Endothelial cell of umbilical vein (primary cell): ENCODE measurements around the gene FOS. TPM values are rescaled to one million over a fixed set of nuclear protein-coding genes. Genes with fewer than 3 reads are reported as not detected.

Source experiments
- BruUV-seq: library from RNA; stranded (reverse); fragments of 400-500 nt; replicated peaks from 2 replicates; lab custom pipeline; 2021; lab: Mats Ljungman, UMichigan
- CTCF ChIA-PET: fragments of 300-600, 350-600 bp; sonication (Branson Sonifier 250); formaldehyde crosslinking; loops from one replicate; lab custom pipeline; 2021; ENCODE audit warnings: antibody characterized with exemption, inconsistent platforms; lab: Charles Lee
- POLR2A ChIA-PET: fragments of 300-600, 350-600 bp; sonication (Branson Sonifier 250); formaldehyde crosslinking; loops from one replicate; lab custom pipeline; 2021; ENCODE audit warnings: antibody characterized with exemption, inconsistent platforms; lab: Charles Lee
- DNase-seq: peaks from one replicate; pipeline ENCODE4 v3.0.0-alpha.2; 2011; ENCODE audit warnings: low read depth, low spot score
- FAIRE-seq: peaks from 2 replicates; lab custom pipeline; 2011; peaks lifted over from hg19 to GRCh38; lab: Jason Lieb, UNC
- H2AFZ ChIP-seq: 2 replicates; pipeline ENCODE4 v1.6.0; 2012; ENCODE audit warnings: low read depth, low read length, control low read depth, inconsistent platforms
- H3K27ac ChIP-seq: 2 replicates; pipeline ENCODE4 v1.5.1; 2011; ENCODE audit warnings: low read depth, mild to moderate bottlenecking, control low read depth, low read length, moderate library complexity; ENCODE audit not compliant: insufficient read depth
- H3K27me3 ChIP-seq, 2 experiments: 2 replicates each; pipeline versions ENCODE4 v1.6.0 to v1.6.1; 2011; ENCODE audit warnings: low read length in 2 of 2, mixed read lengths in 1 of 2; ENCODE audit not compliant: control insufficient read depth in 2 of 2, insufficient read depth in 2 of 2
- H3K36me3 ChIP-seq, 2 experiments: 2 replicates in 1 of 2; 3 replicates in 1 of 2; pipeline ENCODE4 v1.5.1; 2011; ENCODE audit warnings: low read length in 2 of 2, mild to moderate bottlenecking in 1 of 2, moderate library complexity in 1 of 2; ENCODE audit not compliant: control insufficient read depth in 2 of 2, insufficient read depth in 2 of 2; ENCODE audit errors: extremely low read depth in 1 of 2
- H3K4me1 ChIP-seq: 3 replicates; pipeline ENCODE4 v1.5.1; 2011; ENCODE audit warnings: mild to moderate bottlenecking, low read length; ENCODE audit not compliant: control insufficient read depth, insufficient read depth; ENCODE audit errors: extremely low read depth
- H3K4me2 ChIP-seq: 2 replicates; pipeline ENCODE4 v1.6.1; 2011; ENCODE audit warnings: low read length, control low read depth, mixed read lengths; ENCODE audit not compliant: insufficient read depth
- H3K4me3 ChIP-seq, 3 experiments: fragments of 200-600 bp in 1 of 3; sonication (generic), shearing (Covaris generic) in 1 of 3; replicated peaks in 1 of 3; 2 replicates each; pipeline ENCODE4 v1.5.1; 2011 to 2016; ENCODE audit warnings: control low read depth in 3 of 3, low read length in 3 of 3, mild to moderate bottlenecking in 2 of 3, inconsistent platforms in 1 of 3, low read depth in 1 of 3, moderate library complexity in 1 of 3; ENCODE audit not compliant: insufficient read depth in 1 of 3
- H3K79me2 ChIP-seq: 2 replicates; pipeline ENCODE4 v1.6.0; 2012; ENCODE audit warnings: low read length, inconsistent platforms; ENCODE audit not compliant: control insufficient read depth, insufficient read depth
- H3K9ac ChIP-seq: replicated peaks from 2 replicates; pipeline ENCODE3; 2011; ENCODE audit warnings: low read length, control low read depth; ENCODE audit not compliant: insufficient read depth; ENCODE audit errors: extremely low read depth
- H3K9me1 ChIP-seq: replicated peaks from 3 replicates; pipeline ENCODE4 v1.6.0; 2011; ENCODE audit warnings: mild to moderate bottlenecking, low read length; ENCODE audit not compliant: control insufficient read depth, insufficient read depth; ENCODE audit errors: extremely low read depth
- H3K9me3 ChIP-seq: replicated peaks from 2 replicates; pipeline ENCODE4 v1.5.1; 2012; ENCODE audit warnings: low read length, inconsistent platforms; ENCODE audit not compliant: control insufficient read depth, insufficient read depth
- H4K20me1 ChIP-seq: replicated peaks from 2 replicates; pipeline ENCODE3; 2011; ENCODE audit warnings: mild to moderate bottlenecking, low read length; ENCODE audit not compliant: control insufficient read depth, insufficient read depth; ENCODE audit errors: extremely low read depth
- CTCF ChIP-seq, 2 donors: IDR thresholded peaks; 1 replicate in 1 of 2; 2 replicates in 1 of 2; pipeline ENCODE4 v1.5.1; 2011; ENCODE audit warnings: low read length in 2 of 2, mild to moderate bottlenecking in 2 of 2, moderate library complexity in 2 of 2, control low read depth in 1 of 2, inconsistent platforms in 1 of 2, low read depth in 1 of 2; ENCODE audit not compliant: insufficient read depth in 1 of 2; ENCODE audit errors: extremely low read depth in 1 of 2
- EZH2 ChIP-seq: IDR thresholded peaks from 2 replicates; pipeline ENCODE4 v1.6.1; 2012; ENCODE audit warnings: borderline replicate concordance, low read depth, mild to moderate bottlenecking, moderate library complexity, low read length, inconsistent platforms; ENCODE audit not compliant: severe bottlenecking
- FOS ChIP-seq: IDR thresholded peaks from 2 replicates; pipeline ENCODE4 v1.6.1; 2011; ENCODE audit warnings: mild to moderate bottlenecking, low read length, moderate library complexity, borderline replicate concordance; ENCODE audit not compliant: insufficient read depth
- GATA2 ChIP-seq: IDR thresholded peaks from 2 replicates; pipeline ENCODE4 v1.7.0; 2011; ENCODE audit warnings: low read depth, mild to moderate bottlenecking, moderate library complexity, mixed read lengths, low read length; ENCODE audit not compliant: insufficient read length, insufficient read depth
- JUN ChIP-seq: IDR thresholded peaks from 2 replicates; pipeline ENCODE4 v1.6.1; 2011; ENCODE audit warnings: borderline replicate concordance, low read depth; ENCODE audit not compliant: insufficient read length, insufficient read depth
- MAX ChIP-seq: IDR thresholded peaks from 2 replicates; pipeline ENCODE4 v1.6.1; 2011; ENCODE audit not compliant: insufficient read depth, insufficient read length
- MYC ChIP-seq: IDR thresholded peaks from one replicate; pipeline ENCODE4 v1.6.1; 2011; ENCODE audit warnings: mild to moderate bottlenecking, low read depth, low read length
- POLR2A ChIP-seq: IDR thresholded peaks from 2 replicates; pipeline ENCODE4 v1.6.1; 2012; ENCODE audit warnings: low read depth, mild to moderate bottlenecking, control low read depth, low read length
- POLR2AphosphoS5 ChIP-seq: IDR thresholded peaks from 2 replicates; pipeline ENCODE4 v1.6.1; 2012; ENCODE audit warnings: low read depth, mild to moderate bottlenecking, control low read depth, low read length, moderate library complexity; ENCODE audit not compliant: insufficient read depth
- dilution Hi-C: fragments of 300-500 bp; cut with MboI; formaldehyde crosslinking; loops from one replicate; pipeline ENCODE4 v1.15.0; 2019; ENCODE audit warnings: low sequenced_read_pairs; ENCODE audit not compliant: extremely low pct_ligation_motif_present
- intact Hi-C: fragments of 100-400 bp; cut with micrococcal nuclease; formaldehyde crosslinking; loops from one replicate; pipeline ENCODE4 v1.10.0; 2022
- polyA plus RNA-seq, 4 experiments: library from polyadenylated mRNA; depleted of rRNA in 3 of 4; stranded (reverse) in 3 of 4; unstranded in 1 of 4; fragments of >200 nt; gene quantifications; 2 replicates each; pipeline versions ENCODE4 v1.2.1 to v1.2.3, GENCODE V29; 2011 to 2012; ENCODE audit warnings: missing spikeins in 1 of 4
- total RNA-seq: library from RNA; stranded (reverse); gene quantifications from 2 replicates; pipeline ENCODE4 v1.2.3, GENCODE V29; 2021

The FOS gene
- total and polyA plus RNA-seq, 2 donors (not counting 3 experiments of a cell fraction or from before 2014, with no cell fraction given), result 9.2 to 41.6 TPM

- no peak for FAIRE-seq
- Histone ChIP-seq H3K79me2 (no peaks in the 10 kb centered on the region), H3K27ac (no peak overlapping the region), H3K27me3 (peaks cover 12 to 17% of the 10 kb centered on the region in 2 experiments), H3K9me3 (no peaks in the 10 kb centered on the region), H3K9me1 (no peaks in the 10 kb centered on the region), H3K36me3 (no peaks in the 10 kb centered on the region), H4K20me1 (no peaks in the 10 kb centered on the region), H3K4me1 (no peaks in the 10 kb centered on the region), H3K4me2 (no peak overlapping the region), H3K9ac (no peak overlapping the region), H2AFZ (no peak overlapping the region), H3K4me3 (no peak overlapping the region)
- no TSS peak for BruUV-seq
- TF ChIP-seq GATA2 (no peak), JUN (no peak), EZH2 (no peak), CTCF (IDR thresholded peaks at IDR 0.05; ENCODE audit: extremely low read depth in 1 of 2, insufficient read depth in 1 of 2, low read depth in 1 of 2, low read length in 2 of 2) (no peak), MAX (no peak), POLR2AphosphoS5 (no peak), POLR2A (no peak), MYC (no peak), FOS (no peak)
- POLR2A ChIA-PET, result no interaction called here
- DNase-seq, result no peak
- CTCF ChIA-PET, result interaction anchor here (0.8 to 5.3 kb wide), 4 partner anchors 12 to 185 kb away, joined by 3 to 21 read pairs (median 4); no protein-coding TSS in a partner anchor
- dilution Hi-C loops (no loop called here), intact Hi-C loops (no loop called here)
These were observed 44.1 kb downstream of the FOS start for GRCh38 chr14:75322746-75323145.
